Osteocyte (in vitro differentiated cells): ENCODE results near the gene TMEM9B. TPM values are rescaled to one million over a fixed set of nuclear protein-coding genes. Genes with fewer than 3 reads are reported as not detected.
"Not testable (repeated sequence)": the region's sequence is repeated elsewhere in the genome, so short reads cannot be mapped to it uniquely, and the experiment has no call there.

Experiments
- DNase-seq: peaks from one replicate; pipeline ENCODE4 v3.0.0; 2021; ENCODE audit warnings: mixed read lengths; ENCODE audit not compliant: unreplicated experiment; ENCODE audit errors: extremely low spot score
- H3K27ac Mint-ChIP-seq: one replicate; pipeline ENCODE4 v1.8.0; 2021; ENCODE audit warnings: mild to moderate bottlenecking, mixed read lengths; ENCODE audit not compliant: unreplicated experiment
- H3K27me3 Mint-ChIP-seq: one replicate; pipeline ENCODE4 v1.8.0; 2021; ENCODE audit warnings: mixed read lengths; ENCODE audit not compliant: unreplicated experiment
- H3K36me3 Mint-ChIP-seq: one replicate; pipeline ENCODE4 v1.8.0; 2021; ENCODE audit warnings: mixed read lengths; ENCODE audit not compliant: unreplicated experiment
- H3K4me1 Mint-ChIP-seq: one replicate; pipeline ENCODE4 v1.8.0; 2021; ENCODE audit warnings: mixed read lengths; ENCODE audit not compliant: unreplicated experiment
- H3K4me3 Mint-ChIP-seq: one replicate; pipeline ENCODE4 v1.8.0; 2021; ENCODE audit warnings: mild to moderate bottlenecking, moderate library complexity, mixed read lengths; ENCODE audit not compliant: unreplicated experiment
- H3K9me3 Mint-ChIP-seq: one replicate; pipeline ENCODE4 v1.8.0; 2021; ENCODE audit warnings: mixed read lengths; ENCODE audit not compliant: unreplicated experiment
- CTCF ChIP-seq: fragments of 200-600 bp; sonication (generic); IDR thresholded peaks from 2 replicates; pipeline ENCODE4 v1.5.0; 2021; ENCODE audit warnings: antibody characterized with exemption, mild to moderate bottlenecking, moderate library complexity
- total RNA-seq: library from RNA; stranded (reverse); gene quantifications from 2 replicates; pipeline ENCODE4 v1.2.1, GENCODE V29; 2021

TMEM9B gene
- total RNA-seq, 1 donor from 2014 or later, result 35.9 TPM

- TF ChIP-seq CTCF, result no peak
- Mint-ChIP-seq H3K27ac (no peak overlapping the region), H3K4me3 (no peak overlapping the region), H3K4me1 (no peaks in the 10 kb centered on the region), H3K36me3 (peaks cover 2% of the 10 kb centered on the region), H3K27me3 (peaks cover 4% of the 10 kb centered on the region), H3K9me3 (no peaks in the 10 kb centered on the region)
- no peak for DNase-seq
These were observed 22.7 kb downstream of the TMEM9B start for GRCh38 chr11:8941341-8942103.

- DNase-seq, result no peak
- peaks cover 4% of the 10 kb centered on the region for H3K27me3 Mint-ChIP-seq
- H3K9me3 Mint-ChIP-seq, result no peaks in the 10 kb centered on the region
- no peak for TF ChIP-seq CTCF
- H3K4me3 Mint-ChIP-seq, result no peak overlapping the region
- H3K27ac Mint-ChIP-seq, result no peak overlapping the region
- peaks cover 9% of the 10 kb centered on the region for H3K4me1 Mint-ChIP-seq
- H3K36me3 Mint-ChIP-seq, result peaks cover 2% of the 10 kb centered on the region
These were observed 26.6 kb downstream of the TMEM9B start for GRCh38 chr11:8937659-8938058.

DNA sequence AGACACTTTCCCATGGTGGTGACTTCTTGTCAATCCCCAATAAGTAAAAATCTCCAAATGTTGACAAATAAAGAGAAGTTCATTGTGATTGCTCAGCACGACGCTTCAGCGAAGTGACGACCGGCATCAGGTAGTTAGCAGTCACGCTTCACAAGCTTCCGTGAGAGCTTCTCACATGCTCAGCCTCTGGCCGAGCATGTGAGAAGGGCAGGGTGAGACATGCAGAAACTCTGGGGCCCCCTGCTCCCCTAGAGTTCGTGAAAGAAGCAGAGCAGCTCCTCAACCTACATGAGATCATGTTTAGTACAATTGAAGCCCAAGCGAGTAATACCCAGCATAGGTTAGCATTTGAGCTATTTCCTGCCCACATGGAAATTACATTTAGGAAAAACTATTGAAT is 27.1 kb downstream of the TMEM9B start:
- H3K27me3 Mint-ChIP-seq, result peaks cover 4% of the 10 kb centered on the region
- peaks cover 2% of the 10 kb centered on the region for H3K36me3 Mint-ChIP-seq
- no peaks in the 10 kb centered on the region for H3K9me3 Mint-ChIP-seq
- H3K4me3 Mint-ChIP-seq, result no peak overlapping the region
- no peak for TF ChIP-seq CTCF
- H3K27ac Mint-ChIP-seq, result no peak overlapping the region
- DNase-seq, result no peak
- H3K4me1 Mint-ChIP-seq, result peaks cover 13% of the 10 kb centered on the region

GRCh38 chr11:8935789-8936188 is 28.5 kb downstream of the TMEM9B start:
- H3K4me3 Mint-ChIP-seq, DNase-seq, H3K36me3 Mint-ChIP-seq, H3K27me3 Mint-ChIP-seq, H3K27ac Mint-ChIP-seq, H3K9me3 Mint-ChIP-seq: not testable (repeated sequence)
- peaks cover 13% of the 10 kb centered on the region for H3K4me1 Mint-ChIP-seq

DNA sequence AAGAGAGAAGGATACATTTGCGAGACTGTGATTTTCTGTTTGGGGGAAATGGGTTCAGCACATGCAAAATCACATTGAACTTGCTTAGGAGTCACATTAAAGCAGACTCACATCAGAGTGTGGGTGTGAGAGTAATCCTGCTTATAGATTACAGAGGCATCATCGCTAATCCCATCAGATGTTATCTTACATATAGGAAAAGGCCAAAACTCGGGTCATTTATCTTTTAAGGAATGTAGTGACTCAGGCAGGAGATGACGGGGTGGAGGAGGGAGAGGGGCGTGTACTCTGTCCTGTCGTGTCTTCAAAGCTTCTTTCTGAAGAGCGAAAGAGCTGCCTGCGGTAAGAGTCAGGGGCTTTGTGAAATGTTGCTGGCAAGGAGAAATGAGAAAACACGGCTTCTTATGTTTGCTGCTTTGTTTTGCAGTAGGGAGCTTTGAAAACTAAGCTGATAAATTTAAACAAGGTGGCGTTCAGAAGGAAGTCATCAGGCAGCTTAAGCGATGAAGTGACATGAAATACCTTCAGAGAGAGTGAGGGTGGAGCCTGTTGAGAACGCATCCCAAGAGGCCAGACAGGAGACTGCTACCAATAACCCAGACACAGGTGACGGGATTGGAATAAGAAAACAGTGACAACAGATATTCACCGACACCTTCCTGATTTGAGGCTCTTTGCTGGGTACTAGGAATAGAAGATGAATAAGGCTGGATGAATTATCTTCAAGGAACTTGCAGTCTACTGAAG is 29.3 kb downstream of the TMEM9B start:
- no peaks in the 10 kb centered on the region for H3K9me3 Mint-ChIP-seq
- DNase-seq, result no peak
- H3K27ac Mint-ChIP-seq, result no peak overlapping the region
- H3K4me3 Mint-ChIP-seq, result no peak overlapping the region
- H3K27me3 Mint-ChIP-seq, result no peaks in the 10 kb centered on the region
- TF ChIP-seq CTCF, result no peak
- H3K36me3 Mint-ChIP-seq, result peaks cover 2% of the 10 kb centered on the region
- peaks cover 17% of the 10 kb centered on the region for H3K4me1 Mint-ChIP-seq
